K562 treated with DMSO at 1 percent for 48 hours (cell line): Measurements from ENCODE around the gene ZNF830. TPM values are rescaled to one million over a fixed set of nuclear protein-coding genes. Genes with fewer than 3 reads are reported as not detected.

ENCODE experiments used
- total RNA-seq: library from RNA; unstranded; fragments of 300-600 nt; gene quantifications from 2 replicates; pipeline ENCODE4 v1.2.3, GENCODE V29; 2022; ENCODE audit warnings: low replicate concordance; ENCODE audit errors: extremely low read depth

ZNF830 gene, protein sequence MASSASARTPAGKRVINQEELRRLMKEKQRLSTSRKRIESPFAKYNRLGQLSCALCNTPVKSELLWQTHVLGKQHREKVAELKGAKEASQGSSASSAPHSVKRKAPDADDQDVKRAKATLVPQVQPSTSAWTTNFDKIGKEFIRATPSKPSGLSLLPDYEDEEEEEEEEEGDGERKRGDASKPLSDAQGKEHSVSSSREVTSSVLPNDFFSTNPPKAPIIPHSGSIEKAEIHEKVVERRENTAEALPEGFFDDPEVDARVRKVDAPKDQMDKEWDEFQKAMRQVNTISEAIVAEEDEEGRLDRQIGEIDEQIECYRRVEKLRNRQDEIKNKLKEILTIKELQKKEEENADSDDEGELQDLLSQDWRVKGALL
- not detected in 2 replicates for total RNA-seq

DNA sequence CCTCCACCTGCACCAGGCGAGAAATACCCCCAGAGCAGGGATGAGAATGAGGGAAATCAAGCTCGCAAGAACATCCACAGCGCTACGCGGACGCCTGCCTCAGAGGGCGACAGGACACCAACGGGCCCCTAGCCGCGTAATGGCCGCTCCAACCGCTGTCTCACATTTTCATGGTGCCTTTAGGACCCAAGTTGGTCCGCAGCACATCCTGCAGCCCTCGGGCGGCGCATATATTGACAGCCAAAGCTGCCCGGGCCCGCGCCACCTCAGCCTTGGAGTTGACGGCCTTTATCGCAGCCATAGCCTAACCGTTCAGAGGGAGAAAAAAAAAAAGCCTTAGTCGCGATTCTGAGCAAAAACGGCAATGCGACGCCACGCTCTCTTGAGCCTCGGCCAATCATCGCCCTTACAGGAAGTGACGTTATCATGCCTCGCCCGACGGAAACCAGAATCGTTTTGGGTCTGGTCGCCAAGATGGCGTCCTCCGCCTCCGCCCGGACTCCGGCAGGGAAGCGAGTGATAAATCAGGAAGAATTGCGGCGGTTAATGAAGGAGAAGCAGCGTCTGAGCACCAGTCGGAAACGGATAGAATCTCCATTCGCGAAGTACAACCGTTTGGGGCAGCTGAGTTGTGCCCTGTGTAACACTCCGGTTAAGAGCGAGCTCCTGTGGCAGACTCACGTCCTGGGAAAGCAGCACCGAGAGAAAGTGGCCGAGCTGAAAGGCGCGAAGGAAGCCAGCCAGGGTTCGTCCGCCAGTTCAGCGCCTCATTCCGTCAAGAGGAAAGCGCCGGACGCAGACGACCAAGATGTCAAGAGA is at the start of gene ZNF830, which contains the start of gene CCT6B:
TSS of gene ZNF830 (plus strand) at position 448 of the 819 bp plus-strand sequence. CDS start at position 475, 27 bp downstream.
TSS of gene CCT6B (minus strand) at position 368 of the 819 bp plus-strand sequence. CDS start at position 301, 67 bp downstream.

DNA sequence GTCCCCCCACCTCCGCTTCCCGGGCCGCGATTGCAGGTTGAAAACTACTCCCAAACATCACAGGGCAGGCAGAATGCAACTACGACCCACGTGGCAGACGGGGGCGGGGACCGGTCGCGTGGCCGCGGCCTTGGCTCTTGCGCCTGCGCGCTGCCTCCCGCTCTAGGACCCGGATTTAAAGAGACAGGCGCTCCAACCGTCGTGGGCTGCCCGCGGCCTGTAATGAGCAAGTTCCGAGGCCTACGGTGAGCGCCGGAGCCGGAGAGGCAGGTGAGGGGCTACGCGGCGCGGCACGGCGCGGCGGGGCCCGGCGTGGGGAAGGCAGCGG is 19.0 kb downstream of the ZNF830 start, which contains the start of gene LIG3:
TSS of gene LIG3 (plus strand) at position 160 of the 328 bp plus-strand sequence. CDS start 2,494 bp downstream, outside the sequence.

Other genes with a start within 250 kb of the ZNF830 start
- gene CCT6B, start 80 bp upstream of the ZNF830 start, total RNA-seq, result not detected in 2 replicates
- not detected in 2 replicates for gene LIG3, start 19.0 kb downstream of the ZNF830 start, total RNA-seq
- gene RFFL, start 102.2 kb downstream of the ZNF830 start, total RNA-seq, result not detected in 2 replicates
- gene RAD51D, start 158.3 kb downstream of the ZNF830 start, total RNA-seq, result not detected in 2 replicates
- not detected in 2 replicates for gene FNDC8, start 160.1 kb downstream of the ZNF830 start, total RNA-seq
- not detected in 2 replicates for gene NLE1, start 180.8 kb downstream of the ZNF830 start, total RNA-seq
- gene UNC45B, start 186.3 kb downstream of the ZNF830 start, total RNA-seq, result not detected in 2 replicates
- gene SLC35G3, start 232.9 kb downstream of the ZNF830 start, total RNA-seq, result not detected in 2 replicates